HepG2 (cell line): Measurements from ENCODE around the gene SRXN1. TPM values are rescaled to one million over a fixed set of nuclear protein-coding genes. Genes with fewer than 3 reads are reported as not detected.

Source experiments
- ARID2 ChIP-seq: sonication (generic); formaldehyde crosslinking; IDR thresholded peaks from 2 replicates; pipeline ENCODE4 v1.8.1; 2022; ENCODE audit warnings: mild to moderate bottlenecking, missing genetic modification reagents, borderline replicate concordance
- GTF3A ChIP-seq: sonication (generic); formaldehyde crosslinking; conservative IDR thresholded peaks from 2 replicates; pipeline ENCODE4 v1.4.0; 2020; ENCODE audit warnings: mild to moderate bottlenecking, missing genetic modification reagents
- HOXA7 ChIP-seq: sonication (generic); formaldehyde crosslinking; IDR thresholded peaks from 2 replicates; pipeline ENCODE4 v1.8.1; 2022; ENCODE audit warnings: mild to moderate bottlenecking, missing genetic modification reagents, moderate library complexity
- ISL2 ChIP-seq: sonication (generic); formaldehyde crosslinking; IDR thresholded peaks from 2 replicates; pipeline ENCODE4 v1.5.0; 2020; ENCODE audit warnings: missing genetic modification reagents
- JDP2 ChIP-seq: sonication (generic); formaldehyde crosslinking; IDR thresholded peaks from 2 replicates; pipeline ENCODE4 v1.8.1; 2022; ENCODE audit warnings: missing genetic modification reagents, borderline replicate concordance
- KAT7 ChIP-seq: IDR thresholded peaks from 2 replicates; pipeline ENCODE4 v1.6.1; 2018; ENCODE audit warnings: borderline replicate concordance, missing compliant biosample characterization
- SIX4 ChIP-seq: sonication (generic); formaldehyde crosslinking; IDR thresholded peaks from 2 replicates; pipeline ENCODE4 v1.4.0; 2020; ENCODE audit warnings: missing genetic modification reagents
- SMARCE1 ChIP-seq: fragments of 450-650 bp; IDR thresholded peaks from 2 replicates; pipeline ENCODE4 v1.6.1; 2017; ENCODE audit warnings: borderline replicate concordance
- ZNF350 ChIP-seq: sonication (generic); formaldehyde crosslinking; IDR thresholded peaks from 2 replicates; pipeline ENCODE4 v1.4.0; 2020; ENCODE audit warnings: mild to moderate bottlenecking, low read depth, missing genetic modification reagents, borderline replicate concordance
- ZNF367 ChIP-seq: sonication (generic); formaldehyde crosslinking; IDR thresholded peaks from 2 replicates; pipeline ENCODE4 v1.4.0; 2020; ENCODE audit warnings: missing genetic modification reagents, borderline replicate concordance
- ZNF616 ChIP-seq: sonication (generic); formaldehyde crosslinking; IDR thresholded peaks from 2 replicates; pipeline ENCODE4 v1.5.0; 2020; ENCODE audit warnings: low read depth, mild to moderate bottlenecking, missing genetic modification reagents
- ZNF619 ChIP-seq: sonication (generic); formaldehyde crosslinking; IDR thresholded peaks from 2 replicates; pipeline ENCODE4 v1.4.0; 2020; ENCODE audit warnings: mild to moderate bottlenecking, missing genetic modification reagents
- polyA plus RNA-seq, 8 experiments: library from polyadenylated mRNA; depleted of rRNA in 3 of 8; stranded (reverse) in 7 of 8; unstranded in 1 of 8; fragments of >200 nt; fragmentation: Illumina TruSeq in 4 of 8; extraction: Trizol in 4 of 8; gene quantifications; 2 replicates each; pipeline versions ENCODE4 v1.2.1 to v1.2.3, GENCODE V29; 2011 to 2016; ENCODE audit warnings: low read depth in 4 of 8, missing spikeins in 1 of 8, mixed read lengths in 1 of 8; ENCODE audit not compliant: insufficient read depth in 1 of 8
- total RNA-seq, 5 experiments: library from RNA; depleted of rRNA; stranded (reverse); fragments of >200 nt; fragmentation: Illumina TruSeq; extraction: Trizol; gene quantifications; 2 replicates each; pipeline ENCODE4 v1.2.3, GENCODE V29; 2016; ENCODE audit warnings: low read depth in 1 of 5
- TF ChIP-seq, protein P1 (sequence below): sonication (generic); formaldehyde crosslinking; IDR thresholded peaks from 2 replicates; pipeline ENCODE4 v1.5.0; 2020; ENCODE audit warnings: missing genetic modification reagents
- TF ChIP-seq, protein P2 (sequence below): sonication (generic); formaldehyde crosslinking; IDR thresholded peaks from 2 replicates; pipeline ENCODE4 v1.5.1; 2020; ENCODE audit warnings: missing genetic modification reagents, mild to moderate bottlenecking, borderline replicate concordance
- TF ChIP-seq, protein P3 (sequence below): sonication (generic); formaldehyde crosslinking; IDR thresholded peaks from one replicate; pipeline ENCODE4 v1.5.1; 2020; ENCODE audit warnings: mild to moderate bottlenecking, missing genetic modification reagents; ENCODE audit errors: not compliant biosample characterization
- TF ChIP-seq, protein P4 (sequence below): fragments of 450-650 bp; IDR thresholded peaks from 2 replicates; pipeline ENCODE4 v1.6.1; 2017

Gene SRXN1
- total and polyA plus RNA-seq, 2 of the 13 experiments (the other 11 are each of a cell fraction or from before 2014, with no cell fraction given), result 29.9 to 87.7 TPM

DNA sequence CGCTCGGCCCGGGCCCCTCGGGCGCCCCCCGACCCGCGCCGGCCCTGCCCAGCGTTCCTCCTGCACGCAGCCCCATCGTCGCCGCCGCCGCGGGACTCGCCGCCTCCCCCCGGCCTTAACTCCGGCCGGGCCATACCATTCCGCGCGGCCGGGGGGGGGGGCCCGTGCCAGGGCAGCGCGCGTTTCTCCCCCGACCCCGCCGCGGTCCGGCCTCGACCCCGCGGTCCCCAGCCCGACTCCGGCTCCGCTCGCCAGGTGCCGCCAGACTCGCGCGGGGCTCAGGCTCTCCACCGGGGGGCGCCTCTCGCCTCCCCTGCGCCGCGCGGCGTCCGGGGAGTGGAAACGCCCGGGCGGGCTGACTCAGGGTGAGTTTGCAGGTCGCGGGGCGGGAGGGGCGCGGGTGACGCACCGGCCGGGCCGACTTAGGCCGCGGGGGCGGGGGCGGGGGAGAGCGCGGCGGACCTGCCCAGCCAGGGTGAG, at the start of gene SRXN1 (continued):
- TF ChIP-seq, protein P1, sequence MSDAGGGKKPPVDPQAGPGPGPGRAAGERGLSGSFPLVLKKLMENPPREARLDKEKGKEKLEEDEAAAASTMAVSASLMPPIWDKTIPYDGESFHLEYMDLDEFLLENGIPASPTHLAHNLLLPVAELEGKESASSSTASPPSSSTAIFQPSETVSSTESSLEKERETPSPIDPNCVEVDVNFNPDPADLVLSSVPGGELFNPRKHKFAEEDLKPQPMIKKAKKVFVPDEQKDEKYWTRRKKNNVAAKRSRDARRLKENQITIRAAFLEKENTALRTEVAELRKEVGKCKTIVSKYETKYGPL (CRISPR knock-in tag), result 0 out of 2 replicates have a peak, but pooled peaks have one; percentile 34
- no peak for TF ChIP-seq KAT7
- TF ChIP-seq SIX4, result peak; percentile 55; the same call in 1 of the 2 replicates
- TF ChIP-seq SMARCE1, result no peak
- no peak for TF ChIP-seq ZNF619 (CRISPR knock-in tag)
- peak; percentile 45; the same call in 1 of the 2 replicates for TF ChIP-seq ARID2 (CRISPR knock-in tag)
- TF ChIP-seq HOXA7 (CRISPR knock-in tag), result no peak
- no peak for TF ChIP-seq GTF3A (CRISPR knock-in tag)
- peak; percentile 85; the same call in 1 of the 2 replicates for TF ChIP-seq ZNF367 (CRISPR knock-in tag)
- TF ChIP-seq JDP2 (CRISPR knock-in tag), result peak; percentile 79; the same call in 1 of the 2 replicates
- TF ChIP-seq ISL2, result no peak
- TF ChIP-seq, protein P2, sequence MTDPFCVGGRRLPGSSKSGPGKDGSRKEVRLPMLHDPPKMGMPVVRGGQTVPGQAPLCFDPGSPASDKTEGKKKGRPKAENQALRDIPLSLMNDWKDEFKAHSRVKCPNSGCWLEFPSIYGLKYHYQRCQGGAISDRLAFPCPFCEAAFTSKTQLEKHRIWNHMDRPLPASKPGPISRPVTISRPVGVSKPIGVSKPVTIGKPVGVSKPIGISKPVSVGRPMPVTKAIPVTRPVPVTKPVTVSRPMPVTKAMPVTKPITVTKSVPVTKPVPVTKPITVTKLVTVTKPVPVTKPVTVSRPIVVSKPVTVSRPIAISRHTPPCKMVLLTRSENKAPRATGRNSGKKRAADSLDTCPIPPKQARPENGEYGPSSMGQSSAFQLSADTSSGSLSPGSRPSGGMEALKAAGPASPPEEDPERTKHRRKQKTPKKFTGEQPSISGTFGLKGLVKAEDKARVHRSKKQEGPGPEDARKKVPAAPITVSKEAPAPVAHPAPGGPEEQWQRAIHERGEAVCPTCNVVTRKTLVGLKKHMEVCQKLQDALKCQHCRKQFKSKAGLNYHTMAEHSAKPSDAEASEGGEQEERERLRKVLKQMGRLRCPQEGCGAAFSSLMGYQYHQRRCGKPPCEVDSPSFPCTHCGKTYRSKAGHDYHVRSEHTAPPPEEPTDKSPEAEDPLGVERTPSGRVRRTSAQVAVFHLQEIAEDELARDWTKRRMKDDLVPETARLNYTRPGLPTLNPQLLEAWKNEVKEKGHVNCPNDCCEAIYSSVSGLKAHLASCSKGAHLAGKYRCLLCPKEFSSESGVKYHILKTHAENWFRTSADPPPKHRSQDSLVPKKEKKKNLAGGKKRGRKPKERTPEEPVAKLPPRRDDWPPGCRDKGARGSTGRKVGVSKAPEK (CRISPR knock-in tag), result no peak
- TF ChIP-seq, protein P3, sequence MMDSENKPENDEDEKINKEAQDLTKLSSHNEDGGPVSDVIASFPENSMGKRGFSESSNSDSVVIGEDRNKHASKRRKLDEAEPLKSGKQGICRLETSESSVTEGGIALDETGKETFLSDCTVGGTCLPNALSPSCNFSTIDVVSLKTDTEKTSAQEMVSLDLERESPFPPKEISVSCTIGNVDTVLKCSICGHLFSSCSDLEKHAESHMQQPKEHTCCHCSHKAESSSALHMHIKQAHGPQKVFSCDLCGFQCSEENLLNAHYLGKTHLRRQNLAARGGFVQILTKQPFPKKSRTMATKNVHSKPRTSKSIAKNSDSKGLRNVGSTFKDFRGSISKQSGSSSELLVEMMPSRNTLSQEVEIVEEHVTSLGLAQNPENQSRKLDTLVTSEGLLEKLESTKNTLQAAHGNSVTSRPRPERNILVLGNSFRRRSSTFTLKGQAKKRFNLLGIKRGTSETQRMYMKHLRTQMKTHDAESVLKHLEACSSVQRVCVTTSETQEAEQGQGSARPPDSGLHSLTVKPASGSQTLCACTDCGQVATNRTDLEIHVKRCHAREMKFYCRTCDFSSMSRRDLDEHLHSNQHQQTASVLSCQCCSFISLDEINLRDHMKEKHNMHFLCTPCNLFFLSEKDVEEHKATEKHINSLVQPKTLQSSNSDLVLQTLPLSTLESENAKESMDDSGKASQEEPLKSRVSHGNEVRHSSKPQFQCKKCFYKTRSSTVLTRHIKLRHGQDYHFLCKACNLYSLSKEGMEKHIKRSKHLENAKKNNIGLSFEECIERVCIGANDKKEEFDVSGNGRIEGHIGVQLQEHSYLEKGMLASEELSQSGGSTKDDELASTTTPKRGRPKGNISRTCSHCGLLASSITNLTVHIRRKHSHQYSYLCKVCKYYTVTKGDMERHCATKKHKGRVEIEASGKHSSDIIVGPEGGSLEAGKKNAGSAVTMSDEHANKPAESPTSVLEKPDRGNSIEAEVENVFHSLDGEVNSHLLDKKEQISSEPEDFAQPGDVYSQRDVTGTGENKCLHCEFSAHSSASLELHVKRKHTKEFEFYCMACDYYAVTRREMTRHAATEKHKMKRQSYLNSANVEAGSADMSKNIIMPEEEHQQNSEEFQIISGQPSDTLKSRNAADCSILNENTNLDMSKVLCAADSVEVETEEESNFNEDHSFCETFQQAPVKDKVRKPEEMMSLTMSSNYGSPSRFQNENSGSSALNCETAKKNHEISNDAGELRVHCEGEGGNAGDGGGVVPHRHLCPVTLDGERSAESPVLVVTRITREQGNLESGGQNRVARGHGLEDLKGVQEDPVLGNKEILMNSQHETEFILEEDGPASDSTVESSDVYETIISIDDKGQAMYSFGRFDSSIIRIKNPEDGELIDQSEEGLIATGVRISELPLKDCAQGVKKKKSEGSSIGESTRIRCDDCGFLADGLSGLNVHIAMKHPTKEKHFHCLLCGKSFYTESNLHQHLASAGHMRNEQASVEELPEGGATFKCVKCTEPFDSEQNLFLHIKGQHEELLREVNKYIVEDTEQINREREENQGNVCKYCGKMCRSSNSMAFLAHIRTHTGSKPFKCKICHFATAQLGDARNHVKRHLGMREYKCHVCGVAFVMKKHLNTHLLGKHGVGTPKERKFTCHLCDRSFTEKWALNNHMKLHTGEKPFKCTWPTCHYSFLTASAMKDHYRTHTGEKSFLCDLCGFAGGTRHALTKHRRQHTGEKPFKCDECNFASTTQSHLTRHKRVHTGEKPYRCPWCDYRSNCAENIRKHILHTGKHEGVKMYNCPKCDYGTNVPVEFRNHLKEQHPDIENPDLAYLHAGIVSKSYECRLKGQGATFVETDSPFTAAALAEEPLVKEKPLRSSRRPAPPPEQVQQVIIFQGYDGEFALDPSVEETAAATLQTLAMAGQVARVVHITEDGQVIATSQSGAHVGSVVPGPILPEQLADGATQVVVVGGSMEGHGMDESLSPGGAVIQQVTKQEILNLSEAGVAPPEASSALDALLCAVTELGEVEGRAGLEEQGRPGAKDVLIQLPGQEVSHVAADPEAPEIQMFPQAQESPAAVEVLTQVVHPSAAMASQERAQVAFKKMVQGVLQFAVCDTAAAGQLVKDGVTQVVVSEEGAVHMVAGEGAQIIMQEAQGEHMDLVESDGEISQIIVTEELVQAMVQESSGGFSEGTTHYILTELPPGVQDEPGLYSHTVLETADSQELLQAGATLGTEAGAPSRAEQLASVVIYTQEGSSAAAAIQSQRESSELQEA (CRISPR knock-in tag), result peak; percentile 5
- TF ChIP-seq ZNF350 (CRISPR knock-in tag), result no peak
- no peak; the same call in none of the 2 replicates for TF ChIP-seq ZNF616 (CRISPR knock-in tag)
- TF ChIP-seq, protein P4, sequence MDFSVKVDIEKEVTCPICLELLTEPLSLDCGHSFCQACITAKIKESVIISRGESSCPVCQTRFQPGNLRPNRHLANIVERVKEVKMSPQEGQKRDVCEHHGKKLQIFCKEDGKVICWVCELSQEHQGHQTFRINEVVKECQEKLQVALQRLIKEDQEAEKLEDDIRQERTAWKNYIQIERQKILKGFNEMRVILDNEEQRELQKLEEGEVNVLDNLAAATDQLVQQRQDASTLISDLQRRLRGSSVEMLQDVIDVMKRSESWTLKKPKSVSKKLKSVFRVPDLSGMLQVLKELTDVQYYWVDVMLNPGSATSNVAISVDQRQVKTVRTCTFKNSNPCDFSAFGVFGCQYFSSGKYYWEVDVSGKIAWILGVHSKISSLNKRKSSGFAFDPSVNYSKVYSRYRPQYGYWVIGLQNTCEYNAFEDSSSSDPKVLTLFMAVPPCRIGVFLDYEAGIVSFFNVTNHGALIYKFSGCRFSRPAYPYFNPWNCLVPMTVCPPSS, result no peak
